Measurements from ENCODE around the gene SCGB1D4. TPM values are rescaled to one million over a fixed set of nuclear protein-coding genes. Genes with fewer than 3 reads are reported as not detected.

Gene SCGB1D4
- total RNA-seq, 1 donor from 2014 or later: not detected

DNA sequence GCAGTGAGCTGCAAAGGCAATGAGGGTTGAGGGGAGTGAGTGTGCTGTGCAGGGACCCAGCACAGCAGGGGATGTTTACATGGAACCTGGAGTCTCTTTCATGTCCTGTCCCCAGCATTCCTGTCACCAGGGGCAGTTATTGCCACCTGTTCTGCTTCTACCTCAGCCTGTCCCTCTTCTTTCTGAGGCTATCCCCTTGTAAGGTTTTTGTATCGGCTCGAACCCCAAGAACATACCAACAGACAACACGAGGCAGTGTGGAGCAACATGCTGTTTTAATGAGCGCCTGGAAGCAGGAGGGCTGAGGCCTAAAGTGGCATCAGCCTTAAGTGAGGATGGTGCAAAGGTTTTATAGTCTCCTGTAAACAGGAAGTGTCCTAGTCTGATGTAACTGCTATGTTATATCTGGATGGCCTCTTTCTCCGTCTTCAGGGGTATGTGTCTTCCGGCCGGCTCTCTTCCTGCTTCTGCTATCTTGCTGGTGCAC, 25.0 kb downstream of the SCGB1D4 start:
- DNase-seq (ENCODE audit: low spot score): no peak

DNA sequence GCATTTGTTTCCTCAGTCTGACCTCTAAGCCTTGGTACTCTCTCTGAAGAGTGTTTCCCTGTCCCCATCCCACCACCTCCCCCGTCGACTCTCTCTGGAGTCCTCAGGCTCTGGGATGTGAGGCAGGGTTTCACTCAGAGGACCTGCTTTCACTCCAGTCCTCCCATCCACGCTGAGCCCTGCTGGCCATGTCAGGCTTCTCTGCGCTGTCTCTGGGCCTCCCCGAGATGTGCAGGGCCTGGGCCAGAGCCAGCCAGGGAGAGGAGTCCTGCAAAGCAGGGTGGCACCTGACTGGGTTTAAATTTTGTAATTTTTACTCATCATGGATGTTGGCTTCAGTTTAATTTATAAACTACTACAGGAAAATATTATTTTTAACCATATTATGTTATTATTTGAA, 25.6 kb downstream of the SCGB1D4 start:
- no peak for DNase-seq (ENCODE audit: low spot score)

DNA sequence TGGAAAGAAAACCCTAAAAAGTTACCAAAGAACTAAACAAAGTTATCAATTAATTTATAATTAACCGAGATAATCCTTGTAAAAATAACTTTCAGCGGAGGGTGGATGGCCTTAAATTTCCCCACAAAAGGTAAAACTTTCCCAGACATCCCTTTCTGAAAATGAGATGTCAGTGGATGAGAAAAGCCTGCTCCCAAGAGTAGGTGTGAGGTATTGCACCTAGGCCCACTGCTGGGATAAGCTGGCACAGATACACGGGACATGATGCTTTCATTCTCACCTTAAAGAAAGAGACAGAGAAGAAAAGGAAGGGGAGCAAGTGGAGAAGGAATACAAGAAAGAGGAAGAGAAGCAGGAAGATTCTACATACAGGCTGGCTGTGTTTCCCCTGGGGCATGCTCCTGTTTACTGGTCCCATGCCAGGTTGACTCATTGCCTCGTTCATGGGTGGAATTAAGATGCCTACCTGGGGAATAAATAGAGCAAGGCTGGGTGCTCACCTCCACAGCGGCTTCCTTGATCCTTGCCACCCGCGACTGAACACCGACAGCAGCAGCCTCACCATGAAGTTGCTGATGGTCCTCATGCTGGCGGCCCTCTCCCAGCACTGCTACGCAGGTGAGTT, 29.1 kb downstream of the SCGB1D4 start, which contains the start of gene SCGB2A2:
Gene SCGB2A2, plus strand, starts transcription at position 505 of the 625 bp plus-strand sequence. Its CDS starts 59 bp downstream, at position 564.
- DNase-seq (ENCODE audit: low spot score): peak; percentile 11

DNA sequence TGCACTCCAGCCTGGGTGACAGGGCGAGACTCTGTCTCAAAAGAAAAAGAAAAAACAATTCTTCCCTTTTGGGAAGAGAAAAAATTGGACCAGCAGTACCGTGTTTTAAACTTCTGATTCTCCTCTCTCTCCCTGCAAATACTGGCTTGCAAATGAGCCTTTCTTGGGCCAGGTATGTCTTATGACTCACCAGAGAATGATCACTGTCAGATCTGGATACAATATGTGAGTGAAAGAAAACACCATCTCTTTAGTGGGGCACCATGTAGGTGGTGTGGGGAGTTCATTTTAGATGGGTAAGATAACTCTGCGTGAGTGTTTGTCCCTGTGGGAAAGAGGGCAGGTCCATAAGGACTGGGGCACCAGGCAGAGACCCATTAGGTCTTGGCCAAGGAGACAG, 31.3 kb downstream of the SCGB1D4 start:
- DNase-seq (ENCODE audit: low spot score): no peak

DNA sequence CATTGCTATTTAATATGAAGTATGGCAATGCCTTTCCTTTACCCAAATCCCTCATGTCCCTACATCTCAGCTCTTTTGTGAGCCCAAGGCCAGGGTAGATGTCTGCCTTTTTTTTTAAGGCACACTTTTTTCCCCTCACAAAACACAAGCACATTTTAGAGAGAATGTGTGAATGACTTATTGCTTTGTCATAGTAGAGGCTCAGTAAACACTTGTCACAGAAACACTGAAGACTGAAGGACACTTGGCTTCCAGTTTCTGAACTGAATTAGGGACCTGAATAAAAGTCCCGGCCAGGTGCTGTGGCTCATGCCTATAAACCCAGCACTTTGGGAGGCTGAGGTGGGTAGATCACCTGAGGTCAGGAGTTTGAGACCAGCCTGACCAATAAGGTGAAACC, 31.8 kb downstream of the SCGB1D4 start:
- DNase-seq (ENCODE audit: low spot score): no peak

DNA sequence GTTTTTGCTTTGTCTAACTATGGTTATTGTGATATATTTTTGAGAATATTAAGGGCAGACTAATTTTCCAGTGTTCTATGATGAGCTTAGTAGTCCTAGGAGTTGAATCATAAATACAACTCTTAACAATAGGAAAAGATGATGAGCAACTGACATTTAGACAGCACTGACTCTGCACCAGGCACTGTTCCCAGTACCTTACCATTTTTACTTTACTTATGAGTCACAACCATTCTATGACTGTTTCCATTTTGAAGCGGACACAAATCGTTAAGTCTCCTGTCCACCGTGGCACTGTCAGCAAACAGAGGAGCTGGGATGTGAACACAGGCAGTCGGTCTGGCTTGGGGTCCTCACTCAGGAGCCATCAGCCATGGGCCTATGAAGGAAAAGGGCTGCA, 32.3 kb downstream of the SCGB1D4 start:
- DNase-seq (ENCODE audit: low spot score): no peak

DNA sequence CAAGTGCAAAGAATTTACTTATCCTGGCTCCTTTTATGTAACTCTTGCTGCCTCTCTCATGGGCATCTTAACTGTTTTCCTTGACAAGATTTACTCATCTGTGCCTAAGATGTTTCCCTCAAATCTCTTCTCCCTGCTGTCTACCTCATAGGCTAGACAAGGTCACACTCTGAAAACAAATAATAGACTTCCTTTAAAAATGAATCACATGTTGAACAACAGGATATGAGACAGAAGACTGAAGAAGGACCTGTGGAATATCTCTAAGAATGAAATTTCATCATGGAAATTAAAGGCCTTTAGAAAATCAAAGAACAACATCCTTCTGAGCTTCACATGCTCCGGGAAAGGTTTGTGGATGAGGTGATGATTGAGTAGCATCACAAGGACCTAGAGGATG, 34.9 kb downstream of the SCGB1D4 start:
- no peak for DNase-seq (ENCODE audit: low spot score)

DNA sequence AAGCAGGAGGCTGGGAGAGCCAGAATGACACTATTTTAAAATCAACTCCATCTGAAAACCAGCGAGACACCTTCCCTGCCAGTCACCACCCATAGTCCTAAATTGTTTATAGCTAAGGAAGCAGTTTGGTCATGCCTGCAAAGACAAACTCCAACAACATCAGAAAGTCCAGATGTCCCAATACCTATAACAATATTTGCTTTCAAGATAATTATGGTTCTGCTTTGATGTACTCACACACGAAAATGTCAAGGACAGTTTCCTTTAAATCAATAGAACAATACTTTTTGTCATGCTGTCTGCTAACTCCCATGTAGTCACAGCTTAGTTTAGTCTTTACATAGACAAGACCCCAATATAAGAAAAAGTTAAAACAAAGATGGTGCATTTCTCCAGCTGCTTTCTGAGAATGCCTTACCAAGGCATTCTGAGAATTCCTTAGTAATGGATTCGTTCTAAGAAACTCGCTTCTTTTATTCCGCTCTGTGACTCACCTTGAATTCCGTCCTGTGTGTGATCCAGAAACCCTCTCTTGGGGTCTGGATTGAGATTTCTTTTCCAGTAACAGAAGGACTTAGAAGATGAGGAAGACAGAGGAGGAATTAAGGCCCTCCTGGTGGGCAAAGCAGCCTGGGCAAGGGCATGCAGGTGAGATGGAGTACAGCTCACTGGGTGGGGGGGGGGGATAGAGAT, 38.5 kb downstream of the SCGB1D4 start:
- DNase-seq (ENCODE audit: low spot score): no peak

DNA sequence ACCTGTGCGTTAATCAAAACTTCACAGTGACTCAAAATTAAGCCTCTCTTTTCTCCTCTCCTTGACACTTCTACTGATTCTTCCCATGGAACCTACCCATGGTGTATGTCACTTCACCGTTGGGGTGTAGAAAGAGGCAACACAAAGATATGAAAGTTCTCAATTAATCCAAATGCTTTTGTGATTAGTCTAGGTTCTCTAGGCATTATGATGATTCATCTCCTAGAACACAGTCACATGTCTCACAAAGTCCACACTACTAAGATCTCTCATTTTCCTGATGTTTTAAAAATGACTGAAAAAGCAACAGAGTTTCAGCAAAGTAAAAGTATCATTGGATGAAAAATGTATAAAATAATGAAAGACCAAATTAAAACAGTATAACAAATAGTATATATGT, 42.6 kb downstream of the SCGB1D4 start:
- DNase-seq (ENCODE audit: low spot score): no peak

DNA sequence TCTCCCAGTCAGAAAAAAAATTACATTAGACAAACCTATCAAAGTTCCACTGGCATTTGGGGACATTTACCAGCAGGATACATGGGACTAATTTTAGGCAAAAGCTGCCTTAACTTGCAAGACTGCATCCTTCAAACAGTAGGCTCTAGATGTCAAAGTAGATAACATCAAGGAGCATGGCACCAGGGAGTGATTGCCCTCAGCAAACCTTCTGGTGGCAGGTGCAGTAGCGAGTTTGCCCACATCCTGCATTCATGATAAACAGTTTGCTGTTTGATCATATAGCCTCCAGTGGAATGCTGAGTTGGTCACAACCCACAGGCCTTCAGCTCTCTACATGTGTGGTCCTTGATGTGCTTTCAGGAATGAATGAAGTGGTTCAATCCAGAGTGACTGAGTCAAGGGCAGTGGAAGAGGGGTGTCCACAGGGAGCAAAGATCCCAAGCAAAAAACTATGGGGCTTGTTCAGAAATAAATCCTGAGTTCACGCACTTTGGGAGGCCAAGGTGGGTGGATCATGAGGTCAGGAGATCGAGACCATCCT, 44.8 kb downstream of the SCGB1D4 start:
- DNase-seq (ENCODE audit: low spot score): no peak

DNA sequence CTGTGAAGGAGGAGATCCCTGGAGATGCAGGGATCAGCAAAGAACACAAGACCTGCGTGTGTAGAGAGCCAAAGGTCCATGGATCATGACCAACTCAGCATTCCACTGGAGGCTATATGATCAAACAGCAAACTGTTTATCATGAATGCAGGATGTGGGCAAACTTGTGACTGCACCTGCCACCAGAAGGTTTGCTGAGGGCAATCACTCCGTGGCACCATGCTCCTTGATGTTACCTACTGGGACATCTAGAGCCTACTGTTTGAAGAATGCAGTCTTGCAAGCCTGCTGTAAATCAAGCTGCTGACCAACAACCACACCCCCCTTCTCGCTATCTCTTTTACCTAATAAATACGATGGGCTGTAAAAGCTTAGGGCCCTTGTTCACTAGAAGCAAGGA, 47.2 kb downstream of the SCGB1D4 start:
- DNase-seq (ENCODE audit: low spot score): no peak

Other genes starting within 250 kb of the SCGB1D4 start
- 22.8 TPM for gene INCENP, start 175.1 kb downstream of the SCGB1D4 start, total RNA-seq
- not detected for gene SCGB1D1, start 108.9 kb downstream of the SCGB1D4 start, total RNA-seq
- gene SCGB2A1, start 90.4 kb downstream of the SCGB1D4 start, total RNA-seq: 29.1 TPM
- not detected for gene SCGB1D2, start 56.8 kb downstream of the SCGB1D4 start, total RNA-seq
- gene SCGB2A2, start 28.9 kb downstream of the SCGB1D4 start, total RNA-seq: not detected
- gene ASRGL1, start 38.4 kb upstream of the SCGB1D4 start, total RNA-seq: 110 TPM
- 2.7 TPM for gene SCGB1A1, start 120.0 kb upstream of the SCGB1D4 start, total RNA-seq
- gene AHNAK, start 247.7 kb upstream of the SCGB1D4 start, total RNA-seq: 549 TPM